CD4-positive, alpha-beta T cell treated with Interleukin-4 for 4 hours (primary cell): Measurements from ENCODE around the gene PRDM7.
"Not testable (repeated sequence)": the region's sequence is repeated elsewhere in the genome, so short reads cannot be mapped to it uniquely, and the experiment has no call there.

Experiments
- DNase-seq: peaks from one replicate; pipeline ENCODE4 v3.0.0-alpha.2; 2020

Gene PRDM7

DNA sequence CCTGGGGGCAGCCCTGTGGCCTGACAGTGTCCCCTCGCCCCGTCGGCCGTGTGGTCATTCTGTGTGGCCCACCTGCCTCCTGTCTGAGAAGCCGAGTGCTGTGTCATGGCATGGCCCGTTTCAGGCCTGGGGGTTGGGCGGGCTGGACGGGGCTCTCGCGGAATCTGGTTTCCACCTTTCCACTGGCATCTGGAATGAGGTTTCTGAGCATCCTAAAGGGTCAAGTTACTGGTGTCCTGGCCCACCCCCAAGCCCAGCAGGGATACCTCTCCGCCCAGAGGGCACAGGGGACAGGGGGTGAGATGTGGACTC, 65.7 kb downstream of the PRDM7 start:
- no peak for DNase-seq

DNA sequence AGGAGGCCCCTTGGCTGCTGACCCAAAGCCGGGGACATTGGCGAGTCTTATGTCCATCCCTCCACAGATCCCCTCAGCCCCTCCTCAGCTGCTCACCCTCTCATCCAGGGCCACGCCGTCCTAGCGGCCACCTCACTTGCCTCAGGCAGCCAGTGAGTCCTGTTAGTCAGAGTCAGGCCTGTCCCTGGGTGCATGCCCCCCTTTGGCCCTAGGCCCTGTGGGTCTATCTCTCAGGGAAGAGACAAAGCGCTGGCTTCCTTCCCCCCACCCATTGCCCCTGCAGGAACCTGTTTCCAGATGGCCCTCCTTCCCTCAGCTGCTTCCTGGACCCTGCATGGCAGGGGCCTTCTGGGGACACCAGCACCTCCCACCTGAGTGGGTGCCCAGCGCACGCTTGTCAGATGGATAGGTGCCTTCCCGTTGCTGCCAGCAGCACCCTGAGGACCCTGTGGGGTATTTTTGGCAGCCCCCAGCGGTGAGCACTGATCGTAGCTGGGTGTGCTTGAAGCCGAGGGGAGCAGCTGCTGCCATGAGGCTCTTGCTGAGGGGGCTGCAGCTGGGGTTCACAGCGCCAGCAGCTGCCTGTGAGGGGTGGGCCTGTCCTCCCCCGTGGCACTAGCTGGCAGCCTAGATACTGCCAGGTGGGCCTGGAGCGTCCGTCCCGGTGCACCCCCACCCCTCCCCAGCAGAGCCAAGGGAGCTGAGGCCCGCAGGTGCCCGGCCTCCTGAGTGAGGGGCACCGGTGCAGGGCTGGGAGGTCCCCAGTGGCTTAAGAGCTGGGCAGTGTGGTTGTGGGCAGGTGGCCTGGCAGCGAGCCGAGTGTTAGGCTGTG, 66.2 kb downstream of the PRDM7 start:
- no peak for DNase-seq

DNA sequence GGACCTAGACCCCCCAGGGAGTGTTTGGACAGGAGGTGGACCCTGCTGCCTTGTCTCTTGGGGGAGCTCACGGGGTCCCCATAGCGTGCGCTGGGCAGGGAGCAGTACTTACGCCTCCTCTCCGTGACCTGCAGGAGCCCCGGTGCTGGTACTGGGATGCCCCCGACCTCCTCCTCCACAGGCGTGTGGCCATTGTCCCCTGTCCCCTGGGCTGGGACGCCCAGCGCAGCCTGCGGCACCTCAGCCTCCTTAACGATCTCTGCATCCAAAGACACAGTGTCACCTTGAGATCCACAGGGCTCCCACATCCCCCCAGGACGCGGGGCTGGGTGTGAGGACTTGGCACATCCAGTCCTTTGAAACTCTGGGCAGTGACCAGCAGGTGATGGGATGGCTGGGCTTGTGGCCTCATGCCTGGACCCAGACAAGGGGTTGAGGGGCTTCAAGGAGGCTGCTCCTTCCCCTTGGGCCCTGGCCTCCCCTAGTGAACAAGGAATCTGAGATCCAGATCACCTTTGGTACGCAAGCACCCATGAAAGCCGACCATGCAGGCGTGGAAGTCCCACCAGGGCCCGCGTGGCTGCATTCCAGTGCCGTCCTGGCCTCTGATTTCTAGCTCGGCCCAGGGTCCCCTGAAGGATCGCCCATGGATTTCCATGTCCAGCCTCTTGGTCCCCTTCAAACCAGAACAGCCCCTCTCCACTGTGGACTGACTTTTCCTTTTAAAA, 67.8 kb downstream of the PRDM7 start:
- no peak for DNase-seq

DNA sequence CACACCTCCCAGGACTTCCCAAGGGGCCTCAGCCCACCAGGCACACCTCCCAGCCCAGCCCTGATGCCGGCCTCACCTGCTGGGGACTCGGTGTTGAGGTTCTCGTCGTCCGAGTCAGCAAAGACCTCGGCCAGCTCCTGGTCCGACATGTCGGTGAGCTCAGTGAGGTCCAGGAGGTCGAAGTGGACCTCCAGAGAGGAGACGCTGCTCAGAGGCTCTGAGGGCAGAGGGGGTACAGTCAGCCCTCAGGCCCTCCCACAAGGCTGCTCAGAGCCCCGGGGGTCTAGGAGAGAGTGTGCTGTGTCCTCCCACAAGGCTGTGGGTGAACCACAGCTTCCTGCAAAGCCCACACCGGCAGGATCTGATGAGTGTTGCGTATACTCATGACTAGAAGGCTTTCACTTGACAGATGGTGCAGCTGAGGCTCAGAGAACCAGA, 68.4 kb downstream of the PRDM7 start:
- DNase-seq, result peak; percentile 52

DNA sequence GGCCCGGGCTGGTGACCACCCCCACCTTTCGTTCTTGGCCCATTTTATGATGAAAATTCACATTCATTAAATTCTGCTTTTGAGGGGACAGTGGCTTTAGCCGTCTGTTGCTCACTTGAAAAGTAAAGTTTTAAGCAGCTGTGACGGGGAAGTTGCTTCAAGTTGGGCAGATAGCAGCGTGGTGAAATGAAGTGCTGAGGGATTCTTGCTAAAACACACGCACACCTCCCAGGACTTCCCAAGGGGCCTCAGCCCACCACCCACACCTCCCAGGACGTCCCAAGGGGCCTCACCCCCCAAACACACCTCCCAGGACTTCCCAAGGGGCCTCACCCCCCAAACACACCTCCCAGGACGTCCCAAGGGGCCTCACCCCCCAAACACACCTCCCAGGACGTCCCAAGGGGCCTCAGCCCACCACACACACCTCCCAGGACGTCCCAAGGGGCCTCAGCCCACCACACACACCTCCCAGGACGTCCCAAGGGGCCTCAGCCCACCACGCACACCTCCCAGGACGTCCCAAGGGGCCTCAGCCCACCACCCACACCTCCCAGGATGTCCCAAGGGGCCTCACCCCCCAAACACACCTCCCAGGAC, 69.4 kb downstream of the PRDM7 start:
- not testable (repeated sequence) for DNase-seq

DNA sequence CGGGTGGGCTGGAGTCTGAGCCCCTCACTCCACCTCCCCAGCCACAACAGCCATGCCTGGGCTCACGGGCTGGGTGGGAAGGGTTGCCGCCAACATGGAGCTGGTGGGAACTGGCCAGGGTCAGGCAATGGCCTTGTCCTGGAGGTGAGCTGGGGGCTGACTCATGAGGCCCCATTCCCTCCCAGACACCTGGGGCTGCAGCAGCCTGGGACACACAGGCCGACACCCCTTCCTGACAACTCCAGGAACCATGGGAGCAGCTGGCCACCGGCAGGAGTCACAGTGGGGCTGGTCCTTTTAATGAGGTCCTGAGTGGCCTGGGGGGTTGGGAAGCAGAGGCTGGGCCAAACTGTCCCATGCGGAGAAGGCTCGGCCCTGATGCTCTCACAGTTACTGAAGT, 70.1 kb downstream of the PRDM7 start:
- no peak for DNase-seq
